HG03039 (cell line): ENCODE measurements around the gene CARD11.
A peak's percentile ranks its signal among the peaks of the same experiment; 100 is the strongest.

Experiments
- ATAC-seq: cut with Tn5 transposase; IDR thresholded peaks from one replicate; pipeline ENCODE4 v1.9.1; 2021; ENCODE audit warnings: mild to moderate bottlenecking, moderate library complexity; ENCODE audit not compliant: unreplicated experiment

CARD11 gene

DNA sequence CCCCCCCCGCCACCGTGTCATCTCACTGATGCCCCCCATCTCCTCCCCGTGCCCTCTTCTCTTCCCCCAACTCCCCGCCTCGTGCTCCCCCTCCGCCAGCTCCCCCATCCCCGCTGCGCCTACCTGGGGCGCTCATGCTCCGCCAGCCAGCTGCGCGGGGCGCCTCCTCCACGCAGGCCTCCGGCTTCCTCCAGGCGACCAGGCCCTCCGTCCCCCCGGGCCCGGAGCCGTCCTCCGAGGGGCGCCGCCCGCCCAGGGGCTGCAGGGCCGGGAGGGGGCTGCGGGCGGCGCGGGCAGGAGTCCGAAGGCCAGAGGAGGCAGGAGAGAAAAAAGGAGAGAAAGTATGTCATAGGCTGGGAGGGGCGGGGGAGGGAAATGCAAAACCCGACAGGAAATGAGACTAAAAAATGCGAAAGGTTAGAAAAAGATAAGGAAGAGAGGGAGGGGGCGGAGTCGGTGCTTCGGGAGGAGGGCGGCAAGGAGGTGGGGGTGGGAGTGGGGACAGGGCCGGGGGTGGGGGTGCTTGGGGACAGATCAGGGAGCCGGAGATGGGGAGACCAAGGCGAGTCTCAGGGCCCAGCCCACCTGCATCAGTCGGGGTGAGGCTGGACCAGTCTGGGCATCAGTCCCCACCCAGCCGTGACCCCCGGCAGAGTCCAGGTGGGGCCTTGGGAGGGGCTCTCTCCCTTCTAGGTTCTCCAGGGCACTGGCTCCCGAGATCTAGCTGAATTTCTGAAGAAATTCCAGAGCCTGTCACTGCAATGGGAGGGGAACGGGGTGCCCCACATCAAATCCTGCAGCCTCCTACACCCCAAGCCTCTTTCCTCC is at the start of gene CARD11:
CARD11 (minus strand) TSS at position 324 of the 828 bp plus-strand sequence. CDS start 85,361 bp downstream, outside the sequence.
- no peak for ATAC-seq

DNA sequence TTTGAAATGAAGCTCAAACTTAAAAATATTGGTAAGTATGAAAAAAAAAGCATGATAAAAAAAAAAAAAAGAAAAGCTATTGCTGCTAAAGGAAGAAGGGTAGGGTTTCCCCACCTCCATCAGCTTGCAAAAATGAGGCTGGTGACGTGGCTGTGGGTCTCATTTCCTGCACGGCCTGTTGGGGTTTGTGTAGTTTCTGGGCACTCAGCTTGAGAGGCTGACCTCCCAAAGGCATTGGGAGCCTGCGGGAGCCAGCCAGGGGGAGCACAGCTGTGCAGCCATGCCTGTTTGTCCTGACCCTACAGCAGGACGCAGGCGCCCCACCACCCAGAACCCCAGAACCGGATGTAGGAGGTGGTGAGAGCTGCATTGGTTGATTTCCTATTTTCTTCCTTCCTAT is 48.8 kb upstream of the CARD11 start:
- peak; percentile 71 for ATAC-seq

DNA sequence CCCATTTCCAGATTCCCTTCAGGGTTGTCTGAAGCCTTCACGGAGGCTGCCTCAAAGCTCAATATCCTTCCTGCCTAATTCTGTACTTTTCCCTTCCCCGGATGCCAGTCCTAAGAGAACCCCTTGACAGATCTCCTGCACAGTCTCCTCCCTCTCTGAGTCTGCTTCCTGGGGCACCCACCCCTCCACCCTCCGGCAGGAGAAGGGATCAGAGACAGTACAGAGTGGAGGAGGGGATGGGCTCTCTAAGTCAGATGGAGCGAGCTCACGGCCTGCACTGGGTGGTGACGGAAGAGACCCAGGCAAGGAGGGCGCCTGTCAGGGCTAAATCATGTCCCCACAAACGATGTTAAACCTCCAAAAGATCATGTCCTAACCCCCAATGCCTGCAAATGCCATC is 48.0 kb upstream of the CARD11 start:
- no peak for ATAC-seq

DNA sequence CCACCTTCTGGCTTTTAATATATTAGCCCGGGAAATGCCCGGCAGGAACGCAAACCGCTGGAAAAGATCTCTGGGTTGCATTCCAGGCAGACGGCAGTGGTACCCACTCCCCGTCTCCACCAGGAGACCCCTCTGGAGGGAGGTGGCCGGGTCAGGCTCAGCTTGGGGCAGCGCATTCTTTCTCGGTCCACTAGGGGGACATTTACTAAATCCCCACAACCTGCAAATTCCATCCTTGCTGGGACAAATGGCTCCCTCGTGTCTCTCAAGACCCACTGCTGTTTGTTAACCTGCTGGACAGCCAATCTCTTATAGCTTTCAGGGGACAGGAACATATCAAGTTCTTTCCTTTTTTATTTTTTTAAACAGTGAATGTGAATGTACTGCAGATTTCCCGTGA is 45.8 kb upstream of the CARD11 start:
- ATAC-seq, result no peak

DNA sequence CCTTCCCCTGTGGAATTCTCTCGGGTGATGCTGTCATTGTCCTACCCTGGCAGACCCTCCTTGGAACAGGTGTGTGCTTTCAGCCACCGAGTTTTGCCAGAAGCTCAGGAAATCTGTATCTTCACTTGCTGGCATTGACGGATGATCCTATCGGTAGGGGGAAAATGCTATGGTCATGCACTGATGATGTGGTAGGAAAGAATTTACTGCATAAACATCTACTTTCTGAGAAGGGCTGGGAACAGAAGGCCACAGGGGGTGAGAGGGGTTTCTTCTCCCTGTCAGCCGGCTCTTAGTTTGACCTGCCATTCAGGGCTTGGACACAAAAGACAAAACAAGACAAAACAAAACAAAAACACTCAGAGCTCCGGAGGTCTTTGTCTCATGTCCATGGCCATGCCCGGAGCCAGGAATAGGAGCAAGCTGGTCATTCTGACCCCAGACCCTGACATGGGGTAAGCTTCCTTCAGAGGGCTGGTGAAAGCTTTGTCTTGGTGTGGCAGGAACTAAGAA is 43.6 kb upstream of the CARD11 start:
- ATAC-seq, result no peak

- no peak for ATAC-seq
Measured at GRCh38 chr7:3083350-3083749, 39.7 kb upstream of the CARD11 start.

DNA sequence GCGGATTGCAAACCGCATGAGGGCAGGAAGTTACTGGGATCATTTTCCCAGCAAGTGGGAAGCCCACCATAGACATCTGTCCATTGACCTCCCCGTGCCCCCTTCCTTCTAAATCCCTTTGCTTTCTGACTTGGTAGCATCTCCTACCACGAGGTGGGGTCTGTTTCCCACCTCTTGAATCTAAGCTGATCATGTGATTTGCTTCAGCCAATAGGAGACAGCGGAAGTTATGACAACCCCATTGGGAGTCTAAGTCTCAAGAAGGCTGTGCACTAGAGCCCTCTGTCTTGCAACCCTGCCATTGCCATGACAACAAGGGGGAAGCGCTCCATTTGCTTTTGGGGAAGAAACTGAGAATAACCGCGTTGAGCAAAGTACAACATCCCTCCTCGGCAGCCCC is 39.2 kb upstream of the CARD11 start:
- ATAC-seq, result no peak

- no peak for ATAC-seq
Measured at GRCh38 chr7:3082386-3082785, 38.7 kb upstream of the CARD11 start.

- no peak for ATAC-seq
Measured at GRCh38 chr7:3080106-3080505, 36.4 kb upstream of the CARD11 start.

GRCh38 chr7:3078514-3078913 is 34.8 kb upstream of the CARD11 start:
- no peak for ATAC-seq

DNA sequence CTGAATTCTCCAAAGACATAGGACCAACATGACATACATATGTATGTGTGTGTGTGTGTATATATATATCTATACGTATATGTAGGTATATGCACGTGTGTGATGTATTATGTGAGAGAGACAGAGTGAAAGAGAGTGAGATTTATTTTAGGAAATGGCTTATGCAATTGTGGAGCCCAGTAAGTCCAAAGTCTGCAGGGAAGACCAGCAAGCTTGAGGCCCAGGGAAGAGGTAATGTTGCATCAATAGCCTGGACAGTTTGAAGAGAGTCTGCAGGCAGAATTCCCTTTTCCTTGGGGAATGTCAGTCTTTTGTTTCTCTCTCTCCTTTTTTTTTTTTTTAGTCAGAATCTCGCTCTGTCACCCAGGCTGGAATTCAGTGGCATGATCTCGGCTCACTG is 33.0 kb upstream of the CARD11 start:
- ATAC-seq, result no peak

GRCh38 chr7:3076163-3076562 is 32.5 kb upstream of the CARD11 start:
- no peak for ATAC-seq

- no peak for ATAC-seq
Measured at GRCh38 chr7:3075441-3075840, 31.8 kb upstream of the CARD11 start.

- no peak for ATAC-seq
Measured at GRCh38 chr7:3074459-3074821, 30.8 kb upstream of the CARD11 start.

DNA sequence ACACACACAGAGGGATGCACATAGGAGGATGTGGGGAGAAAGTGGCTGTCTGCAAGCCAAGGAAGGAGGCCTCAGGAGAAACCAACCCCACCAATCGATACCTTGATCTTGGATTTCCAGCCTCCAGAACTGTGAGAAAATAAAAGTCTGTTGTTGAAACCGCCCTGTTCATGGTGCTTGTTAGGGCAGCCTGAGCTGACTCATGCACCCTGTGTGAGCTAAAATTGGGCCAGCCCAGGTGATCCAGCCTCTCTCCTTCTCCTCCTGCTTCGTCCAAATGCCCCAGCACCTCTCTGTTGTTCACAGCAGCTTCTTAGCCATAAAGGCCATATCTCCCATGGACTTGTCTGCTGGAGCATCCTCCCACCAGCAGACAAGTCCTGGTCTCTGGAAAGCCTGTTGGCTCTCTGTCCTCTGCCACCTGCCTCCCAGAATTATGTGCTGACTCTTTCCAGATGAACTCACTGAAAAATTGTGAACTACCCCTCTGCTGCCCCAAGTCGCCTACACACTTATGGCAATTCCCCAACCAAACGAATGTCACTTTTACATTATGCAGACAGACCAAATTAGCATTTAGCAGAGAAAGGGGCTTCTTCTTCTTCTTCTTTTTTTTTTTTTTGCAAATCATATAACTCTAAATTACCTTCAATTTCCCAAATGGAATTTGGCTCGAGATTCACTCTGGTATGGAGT is 30.2 kb upstream of the CARD11 start:
- ATAC-seq, result no peak

DNA sequence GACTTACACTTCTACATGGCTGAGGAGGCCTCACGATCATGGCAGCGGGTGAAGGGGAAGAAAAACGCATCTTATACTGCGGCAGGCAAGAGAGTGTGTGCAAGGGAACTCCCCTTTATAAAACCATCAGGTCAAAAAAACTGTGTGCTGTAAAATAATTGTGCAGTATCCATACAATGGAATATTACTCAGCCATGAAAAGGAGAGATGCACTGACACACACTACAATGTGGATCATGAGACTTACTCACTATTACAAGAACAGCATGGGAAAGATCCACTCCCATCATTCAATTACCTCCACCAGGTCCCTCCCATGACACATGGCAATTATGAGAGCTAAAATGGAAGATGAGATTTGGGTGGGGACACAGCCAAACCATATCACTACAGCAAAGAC is 27.2 kb upstream of the CARD11 start:
- no peak for ATAC-seq

GRCh38 chr7:3069771-3070449 is 26.2 kb upstream of the CARD11 start:
- no peak for ATAC-seq

GRCh38 chr7:3068530-3068929 is 24.9 kb upstream of the CARD11 start:
- ATAC-seq, result no peak

DNA sequence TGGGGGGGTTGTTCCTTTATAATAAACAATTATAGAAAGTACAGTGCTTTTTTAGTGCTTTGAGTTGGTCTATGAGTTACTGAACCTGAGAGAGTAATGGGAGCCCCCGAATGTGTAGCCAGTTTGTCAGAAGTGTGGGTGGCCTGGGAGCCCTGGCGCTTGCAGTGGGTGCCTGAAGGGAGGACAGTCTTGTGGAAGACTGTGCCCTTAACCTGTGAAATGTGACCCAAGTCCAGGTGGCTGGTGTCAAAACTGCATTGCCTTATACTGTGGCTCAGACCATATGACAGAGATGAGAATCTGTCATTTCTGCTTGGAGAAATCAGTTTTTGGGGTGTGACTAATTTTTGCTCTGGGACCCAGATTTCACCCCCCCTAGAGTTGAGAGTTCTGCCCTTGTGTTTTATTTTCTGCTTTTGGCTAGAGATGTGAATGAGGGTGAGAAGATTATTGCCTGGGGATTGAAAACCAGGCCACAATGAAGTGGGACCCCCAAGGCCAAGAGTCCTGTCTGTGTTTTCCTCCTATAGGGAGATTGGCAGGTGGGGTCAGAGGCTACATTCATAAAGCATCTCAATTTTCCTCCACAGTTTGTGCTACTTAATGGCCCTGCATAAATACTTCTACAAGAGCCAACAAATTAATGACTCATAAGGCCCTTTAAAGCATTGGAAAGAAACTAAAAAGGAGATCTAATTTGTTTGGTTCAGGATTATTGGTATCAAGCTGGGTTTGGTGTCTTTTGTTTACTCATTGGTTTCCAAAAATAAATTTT is 24.1 kb upstream of the CARD11 start:
- no peak for ATAC-seq

- no peak for ATAC-seq
Measured at GRCh38 chr7:3067193-3067592, 23.5 kb upstream of the CARD11 start.

DNA sequence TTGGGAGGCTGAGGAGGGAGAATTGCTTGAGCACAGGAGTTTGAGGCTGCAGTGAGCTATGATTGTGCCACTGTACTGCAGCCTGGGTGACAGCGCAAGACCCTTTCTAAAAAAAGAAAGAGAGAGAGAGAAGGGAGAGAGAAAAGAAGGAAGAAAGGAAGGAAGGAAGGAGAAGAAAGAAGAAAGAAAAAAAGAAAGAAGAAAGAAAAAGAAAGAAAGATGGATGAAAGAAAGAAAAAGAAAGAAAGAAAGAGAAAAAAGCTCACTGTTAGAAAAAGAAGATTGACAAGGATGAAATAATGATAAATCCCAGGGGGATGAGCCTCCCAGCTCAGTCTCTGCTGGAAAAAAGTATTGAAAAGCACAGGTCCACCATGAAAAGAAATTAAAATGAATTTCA is 22.8 kb upstream of the CARD11 start:
- no peak for ATAC-seq
